Stomach (tissue), 4 donors: ENCODE results near the gene MMP14.

ENCODE experiments used
- CTCF ChIP-seq, 7 experiments: fragments of 450-650 bp in 4 of 7; fragments of 200-600 bp in 3 of 7; sonication (generic) in 3 of 7; IDR thresholded peaks; one replicate each; pipeline ENCODE4 v1.5.1; 2016 to 2019; ENCODE audit warnings: antibody characterized with exemption in 7 of 7, control low read depth in 2 of 7, mild to moderate bottlenecking in 1 of 7
- EP300 ChIP-seq: sonication (generic); formaldehyde crosslinking; IDR thresholded peaks from one replicate; pipeline ENCODE4 v1.6.1; 2017; ENCODE audit warnings: antibody characterized with exemption
- POLR2A ChIP-seq, 4 donors: fragments of 450-650 bp; IDR thresholded peaks; one replicate each; pipeline ENCODE4 v1.6.1; 2016; ENCODE audit warnings: antibody characterized with exemption in 4 of 4, control low read depth in 2 of 4, mild to moderate bottlenecking in 1 of 4, moderate library complexity in 1 of 4

DNA sequence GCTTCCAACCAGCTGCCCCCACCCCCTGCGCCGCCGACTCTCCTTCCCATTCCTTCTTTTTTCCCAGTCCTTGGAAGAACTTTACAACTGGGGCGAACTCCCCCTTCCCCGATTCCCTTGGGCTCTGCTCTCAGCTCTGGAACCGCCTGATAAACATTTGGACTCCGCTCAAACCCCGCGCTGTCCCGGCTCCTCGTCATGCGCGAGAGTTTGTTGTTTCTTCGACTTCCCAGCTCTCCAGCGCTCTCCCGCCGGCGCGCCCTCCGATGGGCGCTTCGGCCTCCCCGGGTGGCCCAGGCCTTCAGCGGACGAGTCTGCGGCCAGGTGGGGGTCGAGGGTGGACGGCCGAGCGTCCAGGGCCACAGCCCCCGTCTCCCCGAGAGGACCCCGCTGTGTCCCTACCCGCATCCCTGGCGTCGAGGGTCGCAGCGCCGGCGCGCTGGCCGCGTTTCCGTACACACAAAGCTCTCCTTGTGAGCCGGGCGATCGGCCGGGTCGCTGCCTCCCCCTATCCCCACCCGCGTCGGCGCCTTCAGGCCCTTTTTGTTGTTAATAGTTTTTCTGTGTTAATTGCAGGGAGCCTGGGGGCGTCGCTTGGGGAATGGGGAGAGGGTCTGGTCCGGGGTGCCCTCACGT, 847 bp downstream of the MMP14 start:
- TF ChIP-seq POLR2A (IDR thresholded peaks at IDR 0.05) (no peak), CTCF (IDR thresholded peaks at IDR 0.05) (no peak), EP300 (no peak)
